Activated CD4-positive, alpha-beta T cell treated with anti-CD3 and anti-CD28 coated beads, Interleukin-2, amount 10 ng/mL, durations not matched to agents 7 days and 5 days (primary cell): ENCODE measurements around the gene KEAP1. TPM values are rescaled to one million over a fixed set of nuclear protein-coding genes. Genes with fewer than 3 reads are reported as not detected.
A peak's percentile ranks its signal among the peaks of the same experiment; 100 is the strongest.

ENCODE experiments used
- CTCF ChIA-PET: fragments of 350-600 bp; sonication (Branson Sonifier 250); formaldehyde crosslinking; loops from one replicate; lab custom pipeline; 2021; ENCODE audit warnings: antibody characterized with exemption; lab: Charles Lee
- POLR2A ChIA-PET: fragments of 350-600 bp; sonication (Branson Sonifier 250); formaldehyde crosslinking; loops from one replicate; lab custom pipeline; 2021; ENCODE audit warnings: antibody characterized with exemption; lab: Charles Lee
- DNase-seq: peaks from one replicate; pipeline ENCODE4 v3.0.0-alpha.2; 2020
- H3K27ac Mint-ChIP-seq: one replicate; pipeline ENCODE4 v1.8.0; 2021; ENCODE audit warnings: mild to moderate bottlenecking, moderate library complexity, mixed read lengths
- H3K27me3 Mint-ChIP-seq: one replicate; pipeline ENCODE4 v1.8.0; 2021; ENCODE audit warnings: mixed read lengths
- H3K36me3 Mint-ChIP-seq: one replicate; pipeline ENCODE4 v1.8.0; 2021; ENCODE audit warnings: low read depth, mixed read lengths
- H3K4me1 Mint-ChIP-seq: one replicate; pipeline ENCODE4 v1.8.0; 2021; ENCODE audit warnings: mixed read lengths
- H3K4me3 Mint-ChIP-seq: one replicate; pipeline ENCODE4 v1.8.0; 2021; ENCODE audit warnings: mild to moderate bottlenecking, moderate library complexity, mixed read lengths
- H3K9me3 Mint-ChIP-seq: one replicate; pipeline ENCODE4 v1.8.0; 2021; ENCODE audit warnings: mixed read lengths
- total RNA-seq, 2 experiments: library from RNA; stranded (reverse); gene quantifications; one replicate each; pipeline ENCODE4 v1.2.3, GENCODE V29; 2021

KEAP1 gene
- total RNA-seq, 2 experiments from 2014 or later: 68.3 to 93.8 TPM

GRCh38 chr19:10505583-10506229 lies 2.5 kb upstream of the KEAP1 start:
- peak; percentile 88 for DNase-seq
- H3K36me3 Mint-ChIP-seq: peaks cover 6% of the 10 kb centered on the region
- peak overlapping the region; percentile 8 for H3K4me3 Mint-ChIP-seq
- POLR2A ChIA-PET: no interaction called here
- H3K27ac Mint-ChIP-seq: no peak overlapping the region
- CTCF ChIA-PET: interaction anchor here (0.5 to 2.6 kb wide), 12 partner anchors 10 to 212 kb away, joined by 3 to 13 read pairs (median 3); partner anchors contain the start of genes DNM2 and S1PR5
- H3K27me3 Mint-ChIP-seq: no peaks in the 10 kb centered on the region
- peaks cover 42% of the 10 kb centered on the region for H3K4me1 Mint-ChIP-seq
- no peaks in the 10 kb centered on the region for H3K9me3 Mint-ChIP-seq

GRCh38 chr19:10502524-10503001 lies 593 bp downstream of the KEAP1 start:
- POLR2A ChIA-PET: no interaction called here
- Mint-ChIP-seq H3K27me3 (no peaks in the 10 kb centered on the region), H3K27ac (peak overlapping the region; percentile 92), H3K4me1 (peaks cover 45% of the 10 kb centered on the region), H3K36me3 (peaks cover 25% of the 10 kb centered on the region), H3K4me3 (peak overlapping the region; percentile 92), H3K9me3 (no peaks in the 10 kb centered on the region)
- DNase-seq: peak; percentile 92
- CTCF ChIA-PET: interaction anchor here (0.6 kb wide), 1 partner anchor 91 kb away, joined by 3 read pairs; no protein-coding TSS in a partner anchor

GRCh38 chr19:10501971-10502523 lies 1.1 kb downstream of the KEAP1 start:
- Mint-ChIP-seq H3K27me3 (no peaks in the 10 kb centered on the region), H3K36me3 (peaks cover 29% of the 10 kb centered on the region), H3K4me3 (peak overlapping the region; percentile 92), H3K27ac (peak overlapping the region; percentile 92), H3K4me1 (peaks cover 49% of the 10 kb centered on the region), H3K9me3 (no peaks in the 10 kb centered on the region)
- ChIA-PET POLR2A (no interaction called here), CTCF (no interaction called here)
- DNase-seq: peak; percentile 26

- DNase-seq: no peak
- Mint-ChIP-seq H3K27me3 (no peaks in the 10 kb centered on the region), H3K9me3 (no peaks in the 10 kb centered on the region), H3K4me3 (peak overlapping the region; percentile 52), H3K4me1 (peaks cover 43% of the 10 kb centered on the region), H3K27ac (peak overlapping the region; percentile 80), H3K36me3 (peaks cover 34% of the 10 kb centered on the region)
- ChIA-PET CTCF (interaction anchor here (1.2 to 1.8 kb wide), 2 partner anchors 10 to 16 kb away, joined by 5 to 6 read pairs; no protein-coding TSS in a partner anchor), POLR2A (no interaction called here)
These were observed 2.9 kb downstream of the KEAP1 start for GRCh38 chr19:10500247-10500592.

- Mint-ChIP-seq H3K4me1 (peaks cover 43% of the 10 kb centered on the region), H3K27ac (peak overlapping the region; percentile 80), H3K36me3 (peaks cover 34% of the 10 kb centered on the region), H3K9me3 (no peaks in the 10 kb centered on the region), H3K27me3 (no peaks in the 10 kb centered on the region), H3K4me3 (no peak overlapping the region)
- ChIA-PET POLR2A (no interaction called here), CTCF (interaction anchor here (0.5 to 1.8 kb wide), 2 partner anchors 16 to 133 kb away, joined by 3 to 6 read pairs; no protein-coding TSS in a partner anchor)
- DNase-seq: no peak
These were observed 3.5 kb downstream of the KEAP1 start for GRCh38 chr19:10499550-10500246.

GRCh38 chr19:10497371-10497770 lies 5.8 kb downstream of the KEAP1 start:
- H3K4me3 Mint-ChIP-seq: no peak overlapping the region
- CTCF ChIA-PET: interaction anchor here (0.7 to 3.3 kb wide), 2 partner anchors 9 to 202 kb away, joined by 3 to 13 read pairs; no protein-coding TSS in a partner anchor
- H3K9me3 Mint-ChIP-seq: no peaks in the 10 kb centered on the region
- H3K27me3 Mint-ChIP-seq: no peaks in the 10 kb centered on the region
- no peak for DNase-seq
- POLR2A ChIA-PET: interaction anchor here (0.6 kb wide), 1 partner anchor 26 kb away, joined by 5 read pairs; no protein-coding TSS in a partner anchor
- H3K27ac Mint-ChIP-seq: no peak overlapping the region
- peaks cover 39% of the 10 kb centered on the region for H3K4me1 Mint-ChIP-seq
- H3K36me3 Mint-ChIP-seq: peaks cover 41% of the 10 kb centered on the region

GRCh38 chr19:10491472-10492047 lies 11.6 kb downstream of the KEAP1 start:
- no peaks in the 10 kb centered on the region for H3K27me3 Mint-ChIP-seq
- no peak for DNase-seq
- peaks cover 45% of the 10 kb centered on the region for H3K36me3 Mint-ChIP-seq
- no peak overlapping the region for H3K27ac Mint-ChIP-seq
- H3K9me3 Mint-ChIP-seq: no peaks in the 10 kb centered on the region
- H3K4me1 Mint-ChIP-seq: peaks cover 14% of the 10 kb centered on the region
- ChIA-PET CTCF (interaction anchor here (1.3 kb wide), 1 partner anchor 8 kb away, joined by 4 read pairs; no protein-coding TSS in a partner anchor), POLR2A (no interaction called here)
- no peak overlapping the region for H3K4me3 Mint-ChIP-seq

GRCh38 chr19:10486551-10486950 lies 16.6 kb downstream of the KEAP1 start:
- Mint-ChIP-seq H3K27me3 (no peaks in the 10 kb centered on the region), H3K36me3 (peaks cover 34% of the 10 kb centered on the region), H3K4me1 (peaks cover 7% of the 10 kb centered on the region), H3K27ac (no peak overlapping the region), H3K4me3 (no peak overlapping the region), H3K9me3 (no peaks in the 10 kb centered on the region)
- POLR2A ChIA-PET: no interaction called here
- no peak for DNase-seq
- CTCF ChIA-PET: interaction anchor here (0.7 kb wide), 1 partner anchor 543 kb away, joined by 3 read pairs; no protein-coding TSS in a partner anchor

GRCh38 chr19:10478903-10479384 lies 24.2 kb downstream of the KEAP1 start:
- H3K9me3 Mint-ChIP-seq: no peaks in the 10 kb centered on the region
- H3K27me3 Mint-ChIP-seq: no peaks in the 10 kb centered on the region
- H3K4me1 Mint-ChIP-seq: peaks cover 19% of the 10 kb centered on the region
- no peaks in the 10 kb centered on the region for H3K36me3 Mint-ChIP-seq
- H3K27ac Mint-ChIP-seq: peak overlapping the region; percentile 86
- peak overlapping the region; percentile 64 for H3K4me3 Mint-ChIP-seq
- peak; percentile 91 for DNase-seq
- POLR2A ChIA-PET: interaction anchor here (0.6 kb wide), 1 partner anchor 55 kb away, joined by 3 read pairs; no protein-coding TSS in a partner anchor
- CTCF ChIA-PET: interaction anchor here (0.7 to 1.7 kb wide), 15 partner anchors 13 to 222 kb away, joined by 3 to 8 read pairs (median 4); partner anchors contain the start of gene S1PR5

- Mint-ChIP-seq H3K36me3 (no peaks in the 10 kb centered on the region), H3K27ac (no peak overlapping the region), H3K27me3 (no peaks in the 10 kb centered on the region), H3K4me1 (peaks cover 19% of the 10 kb centered on the region), H3K9me3 (no peaks in the 10 kb centered on the region), H3K4me3 (peak overlapping the region; percentile 64)
- no peak for DNase-seq
- POLR2A ChIA-PET: interaction anchor here (0.6 kb wide), 1 partner anchor 55 kb away, joined by 3 read pairs; no protein-coding TSS in a partner anchor
- CTCF ChIA-PET: interaction anchor here (0.7 to 1.7 kb wide), 14 partner anchors 13 to 222 kb away, joined by 3 to 8 read pairs (median 4); partner anchors contain the start of gene S1PR5
These were observed 24.7 kb downstream of the KEAP1 start for GRCh38 chr19:10478476-10478875.

- no peaks in the 10 kb centered on the region for H3K9me3 Mint-ChIP-seq
- ChIA-PET POLR2A (no interaction called here), CTCF (interaction anchor here (0.9 kb wide), 1 partner anchor 8 kb away, joined by 4 read pairs; no protein-coding TSS in a partner anchor)
- H3K4me1 Mint-ChIP-seq: peaks cover 19% of the 10 kb centered on the region
- DNase-seq: no peak
- H3K27me3 Mint-ChIP-seq: no peaks in the 10 kb centered on the region
- H3K36me3 Mint-ChIP-seq: no peaks in the 10 kb centered on the region
- H3K4me3 Mint-ChIP-seq: no peak overlapping the region
- H3K27ac Mint-ChIP-seq: no peak overlapping the region
These were observed 28.1 kb downstream of the KEAP1 start for GRCh38 chr19:10474962-10475451.
